GM19099 (cell line): ENCODE data around the gene NR1D2.

Experiments used
- POLR2A ChIP-seq: IDR thresholded peaks from 3 replicates; pipeline ENCODE4 v1.6.1; 2011; ENCODE audit warnings: low read depth; ENCODE audit not compliant: insufficient read length; ENCODE audit errors: extremely low read depth

NR1D2 gene

GRCh38 chr3:23926246-23926645 lies 18.8 kb upstream of the NR1D2 start:
- no peak for TF ChIP-seq POLR2A

GRCh38 chr3:23926736-23927135 lies 18.4 kb upstream of the NR1D2 start:
- TF ChIP-seq POLR2A, result no peak

GRCh38 chr3:23928524-23928923 lies 16.6 kb upstream of the NR1D2 start:
- TF ChIP-seq POLR2A, result no peak

GRCh38 chr3:23931597-23931996 lies 13.5 kb upstream of the NR1D2 start:
- no peak for TF ChIP-seq POLR2A

- TF ChIP-seq POLR2A, result no peak
Observed at GRCh38 chr3:23932571-23932970, 12.5 kb upstream of the NR1D2 start.

GRCh38 chr3:23934253-23934652 lies 10.8 kb upstream of the NR1D2 start:
- TF ChIP-seq POLR2A, result no peak

- TF ChIP-seq POLR2A, result no peak
Observed at GRCh38 chr3:23937296-23937695, 7.8 kb upstream of the NR1D2 start.

- no peak for TF ChIP-seq POLR2A
Observed at GRCh38 chr3:23938688-23939087, 6.4 kb upstream of the NR1D2 start.

- TF ChIP-seq POLR2A, result no peak
Observed at GRCh38 chr3:23940775-23941174, 4.3 kb upstream of the NR1D2 start.

GRCh38 chr3:23941440-23941839 lies 3.6 kb upstream of the NR1D2 start:
- TF ChIP-seq POLR2A, result no peak

GRCh38 chr3:23942546-23942945 lies 2.5 kb upstream of the NR1D2 start:
- no peak for TF ChIP-seq POLR2A

- no peak for TF ChIP-seq POLR2A
Observed at GRCh38 chr3:23944007-23944783, 891 bp upstream of the NR1D2 start.

- no peak for TF ChIP-seq POLR2A
Observed at GRCh38 chr3:23945663-23945912, 502 bp downstream of the NR1D2 start.

GRCh38 chr3:23945913-23946687 lies 1.0 kb downstream of the NR1D2 start:
- peak; percentile 64 for TF ChIP-seq POLR2A

- no peak for TF ChIP-seq POLR2A
Observed at GRCh38 chr3:23948761-23949160, 3.7 kb downstream of the NR1D2 start.

GRCh38 chr3:23949784-23950183 lies 4.7 kb downstream of the NR1D2 start:
- TF ChIP-seq POLR2A, result no peak
